Right atrium auricular region (tissue), 2 donors: ENCODE measurements around the gene DGKE. TPM values are rescaled to one million over a fixed set of nuclear protein-coding genes. Genes with fewer than 3 reads are reported as not detected.

ENCODE experiments used
- DNase-seq: peaks from one replicate; pipeline ENCODE4 v3.0.0-alpha.2; 2019; ENCODE audit warnings: low spot score
- H3K27ac ChIP-seq, 2 donors: fragments of 200-600 bp; sonication (generic); 1 replicate in 1 of 2; 2 replicates in 1 of 2; pipeline ENCODE4 v1.5.1; 2016 to 2019
- H3K27me3 ChIP-seq, 2 donors: fragments of 200-600 bp; sonication (generic); one replicate each; pipeline versions ENCODE4 v1.5.1 to v1.6.0; 2017 to 2019
- H3K36me3 ChIP-seq: fragments of 200-600 bp; sonication (generic); one replicate; pipeline ENCODE4 v1.5.1; 2016
- H3K4me1 ChIP-seq, 2 donors: fragments of 200-600 bp; sonication (generic); one replicate each; pipeline versions ENCODE4 v1.5.1 to v1.6.0; 2017 to 2019
- H3K4me3 ChIP-seq, 2 donors: fragments of 200-600 bp; sonication (generic); 1 replicate in 1 of 2; 2 replicates in 1 of 2; pipeline ENCODE4 v1.5.1; 2017 to 2019; ENCODE audit warnings: mild to moderate bottlenecking in 1 of 2, moderate library complexity in 1 of 2
- H3K9me3 ChIP-seq, 2 donors: fragments of 200-600 bp; sonication (generic); one replicate each; pipeline ENCODE4 v1.5.1; 2019
- CTCF ChIP-seq, 2 donors: fragments of 200-600 bp; sonication (generic); IDR thresholded peaks; one replicate each; pipeline ENCODE4 v1.5.1; 2019; ENCODE audit warnings: antibody characterized with exemption in 2 of 2
- total RNA-seq, 2 donors: library from RNA; depleted of rRNA; stranded (reverse); fragments of >200 nt; gene quantifications; one replicate each; pipeline ENCODE4 v1.1.0, GENCODE V29; 2016

Gene DGKE
- total RNA-seq, 2 donors from 2014 or later, result 3.4 to 3.7 TPM

- peaks cover 6% of the 10 kb centered on the region for H3K36me3 ChIP-seq
- H3K4me1 ChIP-seq, result no peaks in the 10 kb centered on the region
- no peaks in the 10 kb centered on the region for H3K9me3 ChIP-seq
- DNase-seq, result no peak
- no peak overlapping the region for H3K4me3 ChIP-seq
- no peak overlapping the region for H3K27ac ChIP-seq
- no peak for TF ChIP-seq CTCF (IDR thresholded peaks at IDR 0.05)
- H3K27me3 ChIP-seq, result no peaks in the 10 kb centered on the region
Measured at GRCh38 chr17:56867948-56868376, 34.0 kb downstream of the DGKE start.

- Histone ChIP-seq H3K4me3 (no peak overlapping the region), H3K27ac (no peak overlapping the region), H3K4me1 (no peaks in the 10 kb centered on the region), H3K9me3 (no peaks in the 10 kb centered on the region), H3K36me3 (no peaks in the 10 kb centered on the region), H3K27me3 (no peaks in the 10 kb centered on the region)
- no peak for TF ChIP-seq CTCF (IDR thresholded peaks at IDR 0.05)
- no peak for DNase-seq
Measured at GRCh38 chr17:56868716-56869115, 34.8 kb downstream of the DGKE start.

- no peaks in the 10 kb centered on the region for H3K4me1 ChIP-seq
- no peaks in the 10 kb centered on the region for H3K9me3 ChIP-seq
- no peaks in the 10 kb centered on the region for H3K36me3 ChIP-seq
- DNase-seq, result no peak
- H3K27ac ChIP-seq, result no peak overlapping the region
- no peak for TF ChIP-seq CTCF (IDR thresholded peaks at IDR 0.05)
- no peak overlapping the region for H3K4me3 ChIP-seq
- H3K27me3 ChIP-seq, result no peaks in the 10 kb centered on the region
Measured at GRCh38 chr17:56870081-56870651, 36.2 kb downstream of the DGKE start.

- TF ChIP-seq CTCF (IDR thresholded peaks at IDR 0.05), result no peak
Measured at GRCh38 chr17:56876766-56877179, 42.8 kb downstream of the DGKE start.

GRCh38 chr17:56879280-56879679 lies 45.3 kb downstream of the DGKE start:
- Histone ChIP-seq H3K36me3 (no peaks in the 10 kb centered on the region), H3K4me3 (no peak overlapping the region), H3K9me3 (no peaks in the 10 kb centered on the region), H3K4me1 (no peaks in the 10 kb centered on the region), H3K27ac (no peak overlapping the region), H3K27me3 (no peaks in the 10 kb centered on the region)
- TF ChIP-seq CTCF (IDR thresholded peaks at IDR 0.05), result no peak
- DNase-seq, result no peak

More at GRCh38 chr17:56876766-56877179, 42.8 kb downstream of the DGKE start:
- no peaks in the 10 kb centered on the region for H3K36me3 ChIP-seq
- DNase-seq, result no peak
- no peak overlapping the region for H3K27ac ChIP-seq
- no peaks in the 10 kb centered on the region for H3K4me1 ChIP-seq
- H3K9me3 ChIP-seq, result no peaks in the 10 kb centered on the region
- H3K4me3 ChIP-seq, result no peak overlapping the region
- no peaks in the 10 kb centered on the region for H3K27me3 ChIP-seq

- DNase-seq, result no peak
- H3K9me3 ChIP-seq, result no peaks in the 10 kb centered on the region
- H3K4me3 ChIP-seq, result no peak overlapping the region
- no peaks in the 10 kb centered on the region for H3K27me3 ChIP-seq
- H3K27ac ChIP-seq, result no peak overlapping the region
- H3K4me1 ChIP-seq, result no peaks in the 10 kb centered on the region
- no peaks in the 10 kb centered on the region for H3K36me3 ChIP-seq
- no peak for TF ChIP-seq CTCF (IDR thresholded peaks at IDR 0.05)
Measured at GRCh38 chr17:56880133-56880532, 46.2 kb downstream of the DGKE start.
